ENCODE results near the gene IFI44. TPM values are rescaled to one million over a fixed set of nuclear protein-coding genes. Genes with fewer than 3 reads are reported as not detected.

The IFI44 gene
- total and polyA plus RNA-seq, 2 donors (not counting 3 experiments of a cell fraction or from before 2014, with no cell fraction given) = 11.8 to 12.3 TPM

- Histone ChIP-seq H3K9me1 (replicated peaks; ENCODE audit: control insufficient read depth, extremely low read depth, insufficient read depth, low read length) (no peaks in the 10 kb centered on the region), H4K20me1 (replicated peaks; ENCODE audit: control insufficient read depth, extremely low read depth, insufficient read depth, low read length) (no peaks in the 10 kb centered on the region), H2AFZ (ENCODE audit: low read depth, low read length) (no peak overlapping the region), H3K4me1 (ENCODE audit: control insufficient read depth, extremely low read depth, insufficient read depth, low read length) (no peaks in the 10 kb centered on the region), H3K4me2 (ENCODE audit: insufficient read depth, low read length) (no peak overlapping the region), H3K36me3 (ENCODE audit: control insufficient read depth in 2 of 2, extremely low read depth in 1 of 2, insufficient read depth in 2 of 2, low read length in 2 of 2) (no peaks in the 10 kb centered on the region), H3K9ac (replicated peaks; ENCODE audit: extremely low read depth, insufficient read depth, low read length) (no peak overlapping the region), H3K27me3 (ENCODE audit: control insufficient read depth in 2 of 2, insufficient read depth in 2 of 2, low read length in 2 of 2) (no peaks in the 10 kb centered on the region), H3K79me2 (ENCODE audit: control insufficient read depth, insufficient read depth, low read length) (no peaks in the 10 kb centered on the region), H3K9me3 (replicated peaks; ENCODE audit: control insufficient read depth, insufficient read depth, low read length) (no peaks in the 10 kb centered on the region), H3K27ac (ENCODE audit: insufficient read depth, low read depth, low read length) (no peak overlapping the region), H3K4me3 (replicated peaks in 1 of 3; ENCODE audit: insufficient read depth in 1 of 3, low read depth in 1 of 3, low read length in 3 of 3) (no peak overlapping the region)
- CTCF ChIA-PET = interaction anchor here (1.3 to 1.8 kb wide), 2 partner anchors 10 to 48 kb away, joined by 7 read pairs; no protein-coding TSS in a partner anchor
- TF ChIP-seq POLR2A (IDR thresholded peaks at IDR 0.05; ENCODE audit: low read depth, low read length) (no peak), GATA2 (IDR thresholded peaks at IDR 0.05; ENCODE audit: insufficient read depth, insufficient read length, low read depth, low read length) (no peak), JUN (IDR thresholded peaks at IDR 0.05; ENCODE audit: borderline replicate concordance, insufficient read depth, insufficient read length, low read depth) (no peak), EZH2 (IDR thresholded peaks at IDR 0.05; ENCODE audit: borderline replicate concordance, low read depth, low read length, severe bottlenecking) (no peak)
- DNase-seq (ENCODE audit: low read depth, low spot score) (no peak), FAIRE-seq (no peak)
- POLR2A ChIA-PET = interaction anchor here (1.2 kb wide), 1 partner anchor 48 kb away, joined by 3 read pairs; no protein-coding TSS in a partner anchor
- intact Hi-C loops (cut with micrococcal nuclease) = no loop called here
- dilution Hi-C loops (cut with MboI; ENCODE audit: extremely low pct_ligation_motif_present, low sequenced_read_pairs) = no loop called here
- BruUV-seq (replicated peaks) = no TSS peak
Measured at GRCh38 chr1:78665809-78666208, 16.2 kb downstream of the IFI44 start.

DNA sequence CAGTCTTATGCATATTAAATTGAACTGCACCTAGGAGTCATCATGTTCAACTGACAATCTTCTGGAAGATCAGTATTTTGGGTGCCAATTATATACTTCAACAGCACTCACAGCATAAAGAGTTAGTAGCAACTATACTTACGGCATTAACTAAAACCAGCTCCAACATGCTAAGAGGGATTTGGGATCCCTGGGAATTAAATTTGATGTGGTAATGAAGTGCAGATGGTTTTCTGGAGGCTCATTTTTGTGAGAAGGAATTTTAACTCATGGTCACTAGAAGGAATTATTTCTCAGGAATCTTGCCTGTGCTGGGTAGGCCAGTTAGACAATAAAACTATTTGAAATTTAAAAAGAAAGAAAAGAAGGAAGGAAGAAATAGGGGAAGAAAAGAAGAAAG lies 18.3 kb downstream of the IFI44 start:
- TF ChIP-seq GATA2 (IDR thresholded peaks at IDR 0.05; ENCODE audit: insufficient read depth, insufficient read length, low read depth, low read length) (no peak), EZH2 (IDR thresholded peaks at IDR 0.05; ENCODE audit: borderline replicate concordance, low read depth, low read length, severe bottlenecking) (no peak)
- TF ChIP-seq, protein P1, sequence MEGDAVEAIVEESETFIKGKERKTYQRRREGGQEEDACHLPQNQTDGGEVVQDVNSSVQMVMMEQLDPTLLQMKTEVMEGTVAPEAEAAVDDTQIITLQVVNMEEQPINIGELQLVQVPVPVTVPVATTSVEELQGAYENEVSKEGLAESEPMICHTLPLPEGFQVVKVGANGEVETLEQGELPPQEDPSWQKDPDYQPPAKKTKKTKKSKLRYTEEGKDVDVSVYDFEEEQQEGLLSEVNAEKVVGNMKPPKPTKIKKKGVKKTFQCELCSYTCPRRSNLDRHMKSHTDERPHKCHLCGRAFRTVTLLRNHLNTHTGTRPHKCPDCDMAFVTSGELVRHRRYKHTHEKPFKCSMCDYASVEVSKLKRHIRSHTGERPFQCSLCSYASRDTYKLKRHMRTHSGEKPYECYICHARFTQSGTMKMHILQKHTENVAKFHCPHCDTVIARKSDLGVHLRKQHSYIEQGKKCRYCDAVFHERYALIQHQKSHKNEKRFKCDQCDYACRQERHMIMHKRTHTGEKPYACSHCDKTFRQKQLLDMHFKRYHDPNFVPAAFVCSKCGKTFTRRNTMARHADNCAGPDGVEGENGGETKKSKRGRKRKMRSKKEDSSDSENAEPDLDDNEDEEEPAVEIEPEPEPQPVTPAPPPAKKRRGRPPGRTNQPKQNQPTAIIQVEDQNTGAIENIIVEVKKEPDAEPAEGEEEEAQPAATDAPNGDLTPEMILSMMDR (IDR thresholded peaks at IDR 0.05; ENCODE audit: extremely low read depth in 1 of 2, insufficient read depth in 1 of 2, low read depth in 1 of 2, low read length in 2 of 2) = no peak
- H4K20me1 ChIP-seq (replicated peaks; ENCODE audit: control insufficient read depth, extremely low read depth, insufficient read depth, low read length) = no peaks in the 10 kb centered on the region
- H3K4me2 ChIP-seq (ENCODE audit: insufficient read depth, low read length) = no peak overlapping the region
- no peak overlapping the region for H2AFZ ChIP-seq (ENCODE audit: low read depth, low read length)
- CTCF ChIA-PET = no interaction called here
- no peaks in the 10 kb centered on the region for H3K27me3 ChIP-seq (ENCODE audit: control insufficient read depth in 2 of 2, insufficient read depth in 2 of 2, low read length in 2 of 2)
- H3K4me3 ChIP-seq (replicated peaks in 1 of 3; ENCODE audit: insufficient read depth in 1 of 3, low read depth in 1 of 3, low read length in 3 of 3) = no peak overlapping the region
- dilution Hi-C loops (cut with MboI; ENCODE audit: extremely low pct_ligation_motif_present, low sequenced_read_pairs) (no loop called here), intact Hi-C loops (cut with micrococcal nuclease) (no loop called here)
- no peak overlapping the region for H3K27ac ChIP-seq (ENCODE audit: insufficient read depth, low read depth, low read length)
- no peaks in the 10 kb centered on the region for H3K36me3 ChIP-seq (ENCODE audit: control insufficient read depth in 2 of 2, extremely low read depth in 1 of 2, insufficient read depth in 2 of 2, low read length in 2 of 2)
- H3K9ac ChIP-seq (replicated peaks; ENCODE audit: extremely low read depth, insufficient read depth, low read length) = no peak overlapping the region
- H3K79me2 ChIP-seq (ENCODE audit: control insufficient read depth, insufficient read depth, low read length) = no peaks in the 10 kb centered on the region
- H3K9me1 ChIP-seq (replicated peaks; ENCODE audit: control insufficient read depth, extremely low read depth, insufficient read depth, low read length) = no peaks in the 10 kb centered on the region
- DNase-seq (ENCODE audit: low read depth, low spot score) (no peak), FAIRE-seq (no peak)
- POLR2A ChIA-PET = no interaction called here
- no peaks in the 10 kb centered on the region for H3K4me1 ChIP-seq (ENCODE audit: control insufficient read depth, extremely low read depth, insufficient read depth, low read length)
- BruUV-seq (replicated peaks) = no TSS peak
- no peaks in the 10 kb centered on the region for H3K9me3 ChIP-seq (replicated peaks; ENCODE audit: control insufficient read depth, insufficient read depth, low read length)

All from endothelial cell of umbilical vein (primary cell).